Ishikawa (cell line): ENCODE data around the gene CDCA3.

ENCODE experiments used
- EP300 ChIP-seq: IDR thresholded peaks from 2 replicates; pipeline ENCODE4 v1.6.1; 2012; ENCODE audit warnings: borderline replicate concordance
- RAD21 ChIP-seq: IDR thresholded peaks from 2 replicates; pipeline ENCODE4 v1.6.1; 2012; ENCODE audit warnings: low read depth
- TAF1 ChIP-seq: IDR thresholded peaks from 2 replicates; pipeline ENCODE4 v1.6.1; 2012; ENCODE audit warnings: low read depth, mild to moderate bottlenecking
- TF ChIP-seq, protein P1 (sequence below): IDR thresholded peaks from 2 replicates; pipeline ENCODE4 v1.6.1; 2012; ENCODE audit warnings: low read depth, mild to moderate bottlenecking
- TF ChIP-seq, protein P2 (sequence below): IDR thresholded peaks from 2 replicates; pipeline ENCODE4 v1.6.1; 2012

DNA sequence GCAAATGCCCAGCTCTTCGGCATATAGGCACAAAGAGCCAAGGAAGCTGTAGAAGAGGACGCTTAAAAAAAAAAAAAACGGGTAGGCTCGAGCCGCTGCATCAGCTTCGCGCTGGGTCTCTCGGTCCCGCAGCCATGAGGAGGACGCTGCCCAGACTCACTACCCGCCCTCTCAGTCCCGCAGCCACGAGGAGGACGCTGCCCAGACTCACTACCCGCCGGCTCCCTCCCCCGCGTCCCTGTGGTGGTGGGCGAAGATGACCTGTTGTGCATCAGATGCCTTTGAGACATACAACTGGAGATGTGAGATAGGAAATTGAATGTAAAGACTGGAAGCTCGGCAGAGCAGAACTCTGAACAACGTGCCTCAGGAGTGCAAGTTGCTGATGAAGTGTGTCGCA lies 33.5 kb upstream of the CDCA3 start:
- no peak for TF ChIP-seq EP300
- no peak for TF ChIP-seq RAD21
- TF ChIP-seq, protein P1, sequence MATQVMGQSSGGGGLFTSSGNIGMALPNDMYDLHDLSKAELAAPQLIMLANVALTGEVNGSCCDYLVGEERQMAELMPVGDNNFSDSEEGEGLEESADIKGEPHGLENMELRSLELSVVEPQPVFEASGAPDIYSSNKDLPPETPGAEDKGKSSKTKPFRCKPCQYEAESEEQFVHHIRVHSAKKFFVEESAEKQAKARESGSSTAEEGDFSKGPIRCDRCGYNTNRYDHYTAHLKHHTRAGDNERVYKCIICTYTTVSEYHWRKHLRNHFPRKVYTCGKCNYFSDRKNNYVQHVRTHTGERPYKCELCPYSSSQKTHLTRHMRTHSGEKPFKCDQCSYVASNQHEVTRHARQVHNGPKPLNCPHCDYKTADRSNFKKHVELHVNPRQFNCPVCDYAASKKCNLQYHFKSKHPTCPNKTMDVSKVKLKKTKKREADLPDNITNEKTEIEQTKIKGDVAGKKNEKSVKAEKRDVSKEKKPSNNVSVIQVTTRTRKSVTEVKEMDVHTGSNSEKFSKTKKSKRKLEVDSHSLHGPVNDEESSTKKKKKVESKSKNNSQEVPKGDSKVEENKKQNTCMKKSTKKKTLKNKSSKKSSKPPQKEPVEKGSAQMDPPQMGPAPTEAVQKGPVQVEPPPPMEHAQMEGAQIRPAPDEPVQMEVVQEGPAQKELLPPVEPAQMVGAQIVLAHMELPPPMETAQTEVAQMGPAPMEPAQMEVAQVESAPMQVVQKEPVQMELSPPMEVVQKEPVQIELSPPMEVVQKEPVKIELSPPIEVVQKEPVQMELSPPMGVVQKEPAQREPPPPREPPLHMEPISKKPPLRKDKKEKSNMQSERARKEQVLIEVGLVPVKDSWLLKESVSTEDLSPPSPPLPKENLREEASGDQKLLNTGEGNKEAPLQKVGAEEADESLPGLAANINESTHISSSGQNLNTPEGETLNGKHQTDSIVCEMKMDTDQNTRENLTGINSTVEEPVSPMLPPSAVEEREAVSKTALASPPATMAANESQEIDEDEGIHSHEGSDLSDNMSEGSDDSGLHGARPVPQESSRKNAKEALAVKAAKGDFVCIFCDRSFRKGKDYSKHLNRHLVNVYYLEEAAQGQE: no peak
- TF ChIP-seq TAF1: no peak
- TF ChIP-seq, protein P2, sequence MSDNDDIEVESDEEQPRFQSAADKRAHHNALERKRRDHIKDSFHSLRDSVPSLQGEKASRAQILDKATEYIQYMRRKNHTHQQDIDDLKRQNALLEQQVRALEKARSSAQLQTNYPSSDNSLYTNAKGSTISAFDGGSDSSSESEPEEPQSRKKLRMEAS: no peak
